ENCODE data around the gene MYEF2. TPM values are rescaled to one million over a fixed set of nuclear protein-coding genes. Genes with fewer than 3 reads are reported as not detected.

Gene MYEF2
- total RNA-seq, 2 donors from 2014 or later = 10.2 to 23.3 TPM

DNA sequence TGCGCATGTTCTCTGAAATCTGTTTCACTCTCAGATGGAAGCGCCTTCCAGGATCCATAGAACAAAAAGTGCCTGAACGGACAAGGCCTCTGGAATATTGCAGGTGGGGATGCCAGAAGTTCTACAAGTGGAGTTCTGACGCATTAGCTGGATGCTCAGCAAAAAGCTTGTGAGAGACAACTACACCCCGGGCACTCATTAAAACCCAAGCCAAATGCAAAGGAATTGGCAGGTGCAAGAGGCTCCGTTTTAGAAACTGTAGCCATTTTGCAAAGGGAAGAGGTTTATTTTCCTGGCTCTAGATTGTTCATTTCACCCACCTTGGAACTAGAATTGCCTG lies 92.5 kb downstream of the MYEF2 start:
- intact Hi-C loops (cut with DNase I) = loop anchor here (5.0 kb wide), 1 partner anchor 888 kb away; no protein-coding TSS in a partner anchor

DNA sequence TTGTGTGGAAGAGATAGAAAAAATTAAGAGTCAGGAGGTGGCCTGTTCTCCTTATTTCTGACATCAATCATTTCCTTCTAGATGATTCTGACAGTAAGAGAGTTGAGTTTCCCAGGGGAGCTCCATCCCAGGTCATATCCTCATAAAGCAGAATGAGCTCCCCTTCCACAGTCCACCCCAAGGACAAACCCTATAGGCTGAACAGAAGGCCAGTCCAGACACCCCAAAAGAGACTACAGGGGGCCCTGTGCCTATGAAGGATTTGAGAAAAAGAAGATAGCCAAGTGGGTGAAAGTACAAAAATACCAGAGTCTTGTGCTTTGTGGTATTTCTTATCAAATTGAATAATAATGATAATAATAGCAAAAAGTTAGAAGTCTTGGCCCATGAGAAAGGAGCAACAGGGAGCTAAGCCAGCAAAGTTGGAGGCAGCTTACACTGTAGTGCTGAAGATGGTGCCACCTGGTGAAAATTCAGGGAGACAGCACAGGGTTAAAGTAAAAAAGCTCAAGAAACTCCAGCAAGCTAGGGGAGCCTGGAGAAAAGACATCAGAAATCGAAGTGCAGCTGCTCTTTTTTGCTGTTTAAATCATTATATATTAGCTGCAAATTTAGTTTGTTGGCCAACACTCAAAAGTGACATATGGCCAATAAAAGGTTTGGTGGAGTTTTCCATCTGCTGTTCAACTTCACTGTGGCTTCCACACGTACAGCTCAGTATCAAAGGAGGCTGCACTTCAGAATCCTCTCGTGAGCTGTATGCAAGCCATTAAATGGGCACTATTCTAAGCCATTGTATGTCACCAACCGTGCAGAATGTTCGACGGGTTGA lies 93.1 kb downstream of the MYEF2 start:
- H3K27me3 ChIP-seq (replicated peaks; ENCODE audit: insufficient read depth) = no peaks in the 10 kb centered on the region
- peak; percentile 8 for DNase-seq (ENCODE audit: low spot score)
- H3K4me1 ChIP-seq (replicated peaks) = no peaks in the 10 kb centered on the region
- no peaks in the 10 kb centered on the region for H3K9me3 ChIP-seq
- no peaks in the 10 kb centered on the region for H3K36me3 ChIP-seq
- intact Hi-C loops (cut with DNase I) = loop anchor here (5.0 kb wide), 1 partner anchor 888 kb away; no protein-coding TSS in a partner anchor
- no peak overlapping the region for H3K27ac ChIP-seq
- no peak overlapping the region for H3K4me3 ChIP-seq
- WGBS = 63% methylated on average over 6 of the region's 6 CpGs
- no peak for TF ChIP-seq POLR2AphosphoS5 (IDR thresholded peaks at IDR 0.05)
- no peak for TF ChIP-seq POLR2A (IDR thresholded peaks at IDR 0.05)
- TF ChIP-seq, protein P1, sequence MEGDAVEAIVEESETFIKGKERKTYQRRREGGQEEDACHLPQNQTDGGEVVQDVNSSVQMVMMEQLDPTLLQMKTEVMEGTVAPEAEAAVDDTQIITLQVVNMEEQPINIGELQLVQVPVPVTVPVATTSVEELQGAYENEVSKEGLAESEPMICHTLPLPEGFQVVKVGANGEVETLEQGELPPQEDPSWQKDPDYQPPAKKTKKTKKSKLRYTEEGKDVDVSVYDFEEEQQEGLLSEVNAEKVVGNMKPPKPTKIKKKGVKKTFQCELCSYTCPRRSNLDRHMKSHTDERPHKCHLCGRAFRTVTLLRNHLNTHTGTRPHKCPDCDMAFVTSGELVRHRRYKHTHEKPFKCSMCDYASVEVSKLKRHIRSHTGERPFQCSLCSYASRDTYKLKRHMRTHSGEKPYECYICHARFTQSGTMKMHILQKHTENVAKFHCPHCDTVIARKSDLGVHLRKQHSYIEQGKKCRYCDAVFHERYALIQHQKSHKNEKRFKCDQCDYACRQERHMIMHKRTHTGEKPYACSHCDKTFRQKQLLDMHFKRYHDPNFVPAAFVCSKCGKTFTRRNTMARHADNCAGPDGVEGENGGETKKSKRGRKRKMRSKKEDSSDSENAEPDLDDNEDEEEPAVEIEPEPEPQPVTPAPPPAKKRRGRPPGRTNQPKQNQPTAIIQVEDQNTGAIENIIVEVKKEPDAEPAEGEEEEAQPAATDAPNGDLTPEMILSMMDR (IDR thresholded peaks at IDR 0.05) = peak in 3 of 4 experiments; percentile 12 to 38 (median 26)

More for the DNA sequence above, 92.5 kb downstream of the MYEF2 start:
- TF ChIP-seq, protein P1 (IDR thresholded peaks at IDR 0.05) = no peak
- TF ChIP-seq POLR2AphosphoS5 (IDR thresholded peaks at IDR 0.05) = no peak
- no peak for TF ChIP-seq POLR2A (IDR thresholded peaks at IDR 0.05)
- Histone ChIP-seq H3K4me1 (replicated peaks) (no peaks in the 10 kb centered on the region), H3K36me3 (no peaks in the 10 kb centered on the region), H3K9me3 (no peaks in the 10 kb centered on the region), H3K4me3 (no peak overlapping the region), H3K27me3 (replicated peaks; ENCODE audit: insufficient read depth) (no peaks in the 10 kb centered on the region), H3K27ac (no peak overlapping the region)
- WGBS = 84% methylated on average over 6 of the region's 6 CpGs
- DNase-seq (ENCODE audit: low spot score) = no peak

Other genes starting within 250 kb of the MYEF2 start
- gene SLC24A5, start 57.3 kb downstream of the MYEF2 start, total RNA-seq = not detected
- gene CTXN2, start 13.4 kb upstream of the MYEF2 start, total RNA-seq = not detected
- not detected for gene SLC12A1, start 28.0 kb upstream of the MYEF2 start, total RNA-seq
- 100 to 1,000 TPM in 1 of 2 donors, 10 to 100 TPM in 1; 87.0 to 104 TPM for gene DUT, start 153.1 kb upstream of the MYEF2 start, total RNA-seq